ENCODE results near the gene HOXB13.

Gene HOXB13

DNA sequence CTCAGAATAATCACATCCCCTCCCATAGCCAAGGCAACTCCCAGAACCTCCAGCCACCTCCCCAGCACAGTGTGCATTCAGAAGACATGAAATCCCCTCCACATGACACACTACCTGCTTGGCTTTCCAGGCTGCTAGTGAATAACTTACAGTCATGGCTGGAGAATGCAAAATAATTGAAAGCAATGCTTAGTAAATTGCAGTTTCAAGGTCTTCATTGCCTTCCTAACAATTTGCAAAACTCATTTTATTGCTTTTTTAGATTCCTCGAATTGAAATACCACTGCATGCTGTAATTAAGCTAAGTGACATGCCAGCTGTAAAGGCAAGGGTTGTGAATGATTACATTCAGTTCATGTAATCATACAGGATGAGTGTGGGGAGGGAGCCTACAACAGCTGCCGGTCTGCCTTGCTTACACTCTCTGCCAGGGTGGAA lies 29.0 kb upstream of the HOXB13 start:
- TF ChIP-seq, protein P1, sequence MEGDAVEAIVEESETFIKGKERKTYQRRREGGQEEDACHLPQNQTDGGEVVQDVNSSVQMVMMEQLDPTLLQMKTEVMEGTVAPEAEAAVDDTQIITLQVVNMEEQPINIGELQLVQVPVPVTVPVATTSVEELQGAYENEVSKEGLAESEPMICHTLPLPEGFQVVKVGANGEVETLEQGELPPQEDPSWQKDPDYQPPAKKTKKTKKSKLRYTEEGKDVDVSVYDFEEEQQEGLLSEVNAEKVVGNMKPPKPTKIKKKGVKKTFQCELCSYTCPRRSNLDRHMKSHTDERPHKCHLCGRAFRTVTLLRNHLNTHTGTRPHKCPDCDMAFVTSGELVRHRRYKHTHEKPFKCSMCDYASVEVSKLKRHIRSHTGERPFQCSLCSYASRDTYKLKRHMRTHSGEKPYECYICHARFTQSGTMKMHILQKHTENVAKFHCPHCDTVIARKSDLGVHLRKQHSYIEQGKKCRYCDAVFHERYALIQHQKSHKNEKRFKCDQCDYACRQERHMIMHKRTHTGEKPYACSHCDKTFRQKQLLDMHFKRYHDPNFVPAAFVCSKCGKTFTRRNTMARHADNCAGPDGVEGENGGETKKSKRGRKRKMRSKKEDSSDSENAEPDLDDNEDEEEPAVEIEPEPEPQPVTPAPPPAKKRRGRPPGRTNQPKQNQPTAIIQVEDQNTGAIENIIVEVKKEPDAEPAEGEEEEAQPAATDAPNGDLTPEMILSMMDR (conservative IDR thresholded peaks at IDR 0.05; ENCODE audit: low read length) = no peak
- no peak for TF ChIP-seq EZH2phosphoT487 (IDR thresholded peaks at IDR 0.05; ENCODE audit: borderline replicate concordance)
- H3K9ac ChIP-seq (ENCODE audit: low read depth, low read length, poor library complexity, severe bottlenecking) = no peak overlapping the region
- no peaks in the 10 kb centered on the region for H3K4me1 ChIP-seq (ENCODE audit: insufficient read depth, low read length, poor library complexity, severe bottlenecking)
- no peaks in the 10 kb centered on the region for H3K36me3 ChIP-seq (ENCODE audit: insufficient read depth, low read length)
- H4K20me1 ChIP-seq (ENCODE audit: insufficient read depth, low read length, poor library complexity, severe bottlenecking) = no peaks in the 10 kb centered on the region
- H2AFZ ChIP-seq (ENCODE audit: low read length) = peak overlapping the region; percentile 51; the same call in 1 of the 2 replicates
- no peak overlapping the region for H3K4me3 ChIP-seq (ENCODE audit: low read length, poor library complexity, severe bottlenecking)
- no peaks in the 10 kb centered on the region for H3K9me3 ChIP-seq (ENCODE audit: insufficient read depth, low read depth, low read length)
- H3K9me2 ChIP-seq (replicated peaks; ENCODE audit: low read depth, low read length) = no peaks in the 10 kb centered on the region
- no peaks in the 10 kb centered on the region for H3F3A ChIP-seq (ENCODE audit: low read depth)
- no peak overlapping the region for H3K4me2 ChIP-seq (ENCODE audit: low read depth, low read length, poor library complexity, severe bottlenecking)
- H3K79me2 ChIP-seq (ENCODE audit: insufficient read depth, low read length) = no peaks in the 10 kb centered on the region
- peaks cover 5% of the 10 kb centered on the region for H3K27me3 ChIP-seq (ENCODE audit: insufficient read depth, low read length, poor library complexity, severe bottlenecking)

DNA sequence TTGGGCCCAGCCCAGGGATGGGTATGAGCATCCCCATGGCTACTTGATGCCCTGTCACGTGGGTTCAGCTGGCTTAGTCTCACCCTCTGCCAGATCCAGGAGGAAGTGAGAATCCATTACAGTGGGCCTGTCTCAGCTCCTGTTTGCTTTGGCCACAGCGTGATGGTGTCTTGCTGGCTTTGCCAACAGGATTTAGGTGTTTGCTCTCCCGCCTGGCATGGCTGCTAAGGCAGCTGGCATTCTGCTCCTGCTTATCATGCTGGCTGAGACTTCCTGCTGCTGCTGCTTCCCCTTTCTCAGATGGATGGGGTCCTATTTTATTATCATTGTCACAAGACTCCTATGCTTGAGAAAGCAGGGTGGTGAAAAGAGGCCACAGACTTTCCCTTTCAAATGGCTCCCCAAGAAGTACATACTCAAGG lies 28.3 kb upstream of the HOXB13 start:
- H3K4me1 ChIP-seq (ENCODE audit: insufficient read depth, low read length, poor library complexity, severe bottlenecking) = no peaks in the 10 kb centered on the region
- H3K27me3 ChIP-seq (ENCODE audit: insufficient read depth, low read length, poor library complexity, severe bottlenecking) = peaks cover 5% of the 10 kb centered on the region
- no peaks in the 10 kb centered on the region for H3K9me3 ChIP-seq (ENCODE audit: insufficient read depth, low read depth, low read length)
- no peak overlapping the region for H3K4me3 ChIP-seq (ENCODE audit: low read length, poor library complexity, severe bottlenecking)
- H3F3A ChIP-seq (ENCODE audit: low read depth) = no peaks in the 10 kb centered on the region
- peak overlapping the region; percentile 51 for H2AFZ ChIP-seq (ENCODE audit: low read length)
- H3K79me2 ChIP-seq (ENCODE audit: insufficient read depth, low read length) = no peaks in the 10 kb centered on the region
- H4K20me1 ChIP-seq (ENCODE audit: insufficient read depth, low read length, poor library complexity, severe bottlenecking) = no peaks in the 10 kb centered on the region
- H3K9ac ChIP-seq (ENCODE audit: low read depth, low read length, poor library complexity, severe bottlenecking) = no peak overlapping the region
- no peaks in the 10 kb centered on the region for H3K36me3 ChIP-seq (ENCODE audit: insufficient read depth, low read length)
- no peak overlapping the region for H3K4me2 ChIP-seq (ENCODE audit: low read depth, low read length, poor library complexity, severe bottlenecking)
- TF ChIP-seq EZH2phosphoT487 (IDR thresholded peaks at IDR 0.05; ENCODE audit: borderline replicate concordance) = no peak
- TF ChIP-seq, protein P1 (conservative IDR thresholded peaks at IDR 0.05; ENCODE audit: low read length) = no peak
- no peaks in the 10 kb centered on the region for H3K9me2 ChIP-seq (replicated peaks; ENCODE audit: low read depth, low read length)

DNA sequence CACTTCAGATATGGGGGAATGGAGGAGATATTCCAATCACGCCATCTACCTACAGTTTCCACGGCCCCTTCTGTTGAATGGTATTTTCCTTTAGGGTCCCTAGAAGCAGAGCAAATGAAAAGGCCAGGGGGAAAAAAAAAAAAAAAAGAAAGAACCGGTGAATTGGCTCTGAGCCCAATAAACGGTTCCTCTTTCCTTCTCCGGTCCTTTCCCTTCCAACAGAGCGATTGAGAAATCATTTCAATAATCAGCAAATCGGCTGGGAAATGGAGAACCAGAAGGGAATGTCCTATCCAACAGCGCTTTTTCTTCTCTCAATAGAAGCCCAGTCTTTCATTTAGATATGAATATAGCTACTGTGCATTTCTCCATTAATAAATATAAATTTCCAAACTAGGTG lies 26.8 kb upstream of the HOXB13 start:
- no peaks in the 10 kb centered on the region for H4K20me1 ChIP-seq (ENCODE audit: insufficient read depth, low read length, poor library complexity, severe bottlenecking)
- H2AFZ ChIP-seq (ENCODE audit: low read length) = no peak overlapping the region
- H3K9ac ChIP-seq (ENCODE audit: low read depth, low read length, poor library complexity, severe bottlenecking) = no peak overlapping the region
- H3K4me1 ChIP-seq (ENCODE audit: insufficient read depth, low read length, poor library complexity, severe bottlenecking) = no peaks in the 10 kb centered on the region
- H3K9me3 ChIP-seq (ENCODE audit: insufficient read depth, low read depth, low read length) = no peaks in the 10 kb centered on the region
- no peaks in the 10 kb centered on the region for H3K79me2 ChIP-seq (ENCODE audit: insufficient read depth, low read length)
- TF ChIP-seq, protein P1 (conservative IDR thresholded peaks at IDR 0.05; ENCODE audit: low read length) = no peak
- TF ChIP-seq EZH2phosphoT487 (IDR thresholded peaks at IDR 0.05; ENCODE audit: borderline replicate concordance) = no peak
- no peak overlapping the region for H3K4me2 ChIP-seq (ENCODE audit: low read depth, low read length, poor library complexity, severe bottlenecking)
- H3K9me2 ChIP-seq (replicated peaks; ENCODE audit: low read depth, low read length) = no peaks in the 10 kb centered on the region
- peaks cover 5% of the 10 kb centered on the region for H3K27me3 ChIP-seq (ENCODE audit: insufficient read depth, low read length, poor library complexity, severe bottlenecking)
- no peaks in the 10 kb centered on the region for H3K36me3 ChIP-seq (ENCODE audit: insufficient read depth, low read length)
- no peaks in the 10 kb centered on the region for H3F3A ChIP-seq (ENCODE audit: low read depth)
- no peak overlapping the region for H3K4me3 ChIP-seq (ENCODE audit: low read length, poor library complexity, severe bottlenecking)

Measured in Loucy (cell line).